Thyroid gland (tissue), 4 donors: ENCODE results near the gene USP49.

Experiments
- CTCF ChIP-seq, 6 experiments: fragments of 200-600 bp in 3 of 6; fragments of 450-650 bp in 3 of 6; sonication (generic) in 3 of 6; IDR thresholded peaks; one replicate each; pipeline ENCODE4 v1.5.1; 2016 to 2019; ENCODE audit warnings: antibody characterized with exemption in 6 of 6, mild to moderate bottlenecking in 2 of 6, inconsistent platforms in 1 of 6, moderate library complexity in 1 of 6
- POLR2A ChIP-seq, 2 donors: fragments of 450-650 bp; IDR thresholded peaks; one replicate each; pipeline ENCODE4 v1.6.1; 2017; ENCODE audit warnings: antibody characterized with exemption in 2 of 2, mild to moderate bottlenecking in 2 of 2, moderate library complexity in 1 of 2

GRCh38 chr6:41937861-41938574 lies 42.8 kb upstream of the USP49 start:
- TF ChIP-seq CTCF (IDR thresholded peaks at IDR 0.05) (no peak), POLR2A (IDR thresholded peaks at IDR 0.05) (no peak)
